SK-N-MC (cell line): Measurements from ENCODE around the gene CD6.

Experiments
- DNase-seq: peaks from one replicate; pipeline ENCODE4 v3.0.0-alpha.2; 2011; ENCODE audit warnings: low read depth, low spot score
- H3K27ac ChIP-seq: fragments of 200-600 bp; sonication (generic); 2 replicates; pipeline ENCODE4 v1.5.1; 2016; ENCODE audit warnings: mixed run types
- H3K36me3 ChIP-seq: fragments of 200-600 bp; sonication (generic); 2 replicates; pipeline ENCODE4 v1.6.1; 2017; ENCODE audit warnings: antibody characterized with exemption, low read length, mixed read lengths; ENCODE audit not compliant: insufficient read depth
- H3K4me3 ChIP-seq: fragments of 200-600 bp; sonication (generic); 2 replicates; pipeline ENCODE4 v1.5.1; 2016
- H3K9ac ChIP-seq: fragments of 200-600 bp; sonication (generic); 2 replicates; pipeline ENCODE4 v1.8.0; 2017; ENCODE audit warnings: mixed run types, mixed read lengths; ENCODE audit not compliant: insufficient read length
- H3K9me3 ChIP-seq: fragments of 200-600 bp; sonication (generic); 2 replicates; pipeline ENCODE4 v1.6.1; 2017; ENCODE audit warnings: low read depth, mild to moderate bottlenecking, antibody characterized with exemption, low read length, moderate library complexity, mixed read lengths
- EZH2 ChIP-seq: fragments of 200-600 bp; sonication (generic); IDR thresholded peaks from one replicate; pipeline ENCODE4 v1.6.1; 2017; ENCODE audit warnings: antibody characterized with exemption
- FOXP2 ChIP-seq: optimal IDR thresholded peaks from 2 replicates; pipeline ENCODE3; 2011; ENCODE audit warnings: mild to moderate bottlenecking, moderate library complexity; ENCODE audit not compliant: insufficient read depth; ENCODE audit errors: extremely low read length, control extremely low read depth
- POLR2AphosphoS5 ChIP-seq: IDR thresholded peaks from 2 replicates; pipeline ENCODE4 v1.6.1; 2012; ENCODE audit warnings: mild to moderate bottlenecking, low read depth, low read length, borderline replicate concordance

The CD6 gene

DNA sequence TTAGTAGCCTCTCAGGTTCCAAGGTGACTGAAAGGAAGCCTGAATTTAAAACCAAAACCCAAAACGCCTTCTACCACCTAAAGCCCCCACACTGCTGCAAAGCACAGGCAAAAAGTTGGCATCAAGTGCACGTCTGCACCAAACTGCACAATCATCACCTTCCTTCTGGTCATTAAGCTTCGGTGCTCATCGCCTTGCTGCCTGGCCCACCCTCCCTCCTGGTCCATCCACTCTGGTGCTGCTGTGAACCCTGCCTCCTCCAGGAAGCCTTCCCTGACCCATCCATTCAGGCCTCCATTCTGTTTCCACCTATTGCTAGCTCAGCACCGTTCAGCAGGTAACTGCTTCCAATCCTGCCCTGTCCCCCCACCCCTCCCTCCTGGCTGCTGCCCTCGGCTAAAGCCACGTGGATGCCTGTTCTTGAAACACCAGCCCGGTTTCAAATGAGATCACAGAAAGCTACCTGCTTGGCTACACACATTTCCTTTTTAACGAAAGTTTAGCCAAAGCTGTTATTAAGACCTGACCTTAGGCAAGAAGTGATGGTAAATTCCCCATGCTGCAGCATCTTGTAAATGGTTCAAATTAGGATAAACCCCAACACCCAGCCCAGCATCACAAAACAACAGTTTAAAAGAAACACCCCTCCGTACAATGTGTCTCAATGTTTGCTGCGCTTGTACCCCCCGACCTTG, 77.0 kb downstream of the CD6 start:
- H3K9ac ChIP-seq = no peak overlapping the region

DNA sequence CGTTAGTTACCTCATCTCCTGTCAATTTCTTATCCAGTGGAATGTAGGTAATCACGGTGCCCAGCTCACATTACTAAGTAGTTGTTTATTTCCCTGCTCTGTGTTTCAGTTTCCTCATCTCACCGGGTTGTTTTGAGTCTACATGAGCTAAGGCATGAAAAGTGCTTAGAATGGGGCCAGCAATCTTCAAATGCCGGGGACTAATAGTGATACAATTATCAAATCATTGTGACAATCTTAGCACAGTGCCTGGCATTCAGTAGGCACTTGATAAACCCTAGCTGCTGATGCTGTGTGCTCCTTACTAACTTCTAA, 77.5 kb downstream of the CD6 start:
- DNase-seq = no peak
- H3K36me3 ChIP-seq = no peaks in the 10 kb centered on the region
- H3K9ac ChIP-seq = no peak overlapping the region
- H3K9me3 ChIP-seq = no peaks in the 10 kb centered on the region
- TF ChIP-seq EZH2 (no peak), POLR2AphosphoS5 (no peak), FOXP2 (no peak)
- H3K27ac ChIP-seq = no peak overlapping the region
- no peak overlapping the region for H3K4me3 ChIP-seq

More for the DNA sequence above, 77.0 kb downstream of the CD6 start:
- Histone ChIP-seq H3K27ac (no peak overlapping the region), H3K4me3 (no peak overlapping the region), H3K9me3 (no peaks in the 10 kb centered on the region), H3K36me3 (no peaks in the 10 kb centered on the region)
- TF ChIP-seq POLR2AphosphoS5 = no peak
- no peak for TF ChIP-seq FOXP2
- TF ChIP-seq EZH2 = no peak
- no peak for DNase-seq

DNA sequence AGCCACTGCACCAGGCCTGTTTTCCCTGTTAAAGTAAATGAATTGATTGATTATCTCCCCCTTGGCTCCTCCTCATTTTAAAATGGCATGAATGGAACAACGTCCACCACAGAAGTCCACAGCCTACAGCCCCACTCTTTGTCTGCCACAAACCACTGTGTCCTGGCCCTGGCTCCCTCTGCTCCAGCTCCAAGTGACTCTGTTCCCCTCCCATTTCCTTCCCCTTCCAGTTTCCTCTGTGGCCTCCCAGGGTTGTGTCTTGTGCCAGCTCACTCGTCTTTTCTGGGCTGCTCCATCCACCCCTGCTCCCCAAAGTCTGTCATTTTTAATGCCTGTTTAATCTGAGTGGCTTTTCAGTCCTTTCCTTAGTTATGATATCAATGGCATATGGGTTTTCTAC, 78.4 kb downstream of the CD6 start:
- DNase-seq = no peak
- Histone ChIP-seq H3K4me3 (no peak overlapping the region), H3K9me3 (no peaks in the 10 kb centered on the region), H3K36me3 (no peaks in the 10 kb centered on the region), H3K9ac (no peak overlapping the region), H3K27ac (no peak overlapping the region)
- TF ChIP-seq POLR2AphosphoS5 = no peak
- TF ChIP-seq EZH2 = no peak
- no peak for TF ChIP-seq FOXP2

DNA sequence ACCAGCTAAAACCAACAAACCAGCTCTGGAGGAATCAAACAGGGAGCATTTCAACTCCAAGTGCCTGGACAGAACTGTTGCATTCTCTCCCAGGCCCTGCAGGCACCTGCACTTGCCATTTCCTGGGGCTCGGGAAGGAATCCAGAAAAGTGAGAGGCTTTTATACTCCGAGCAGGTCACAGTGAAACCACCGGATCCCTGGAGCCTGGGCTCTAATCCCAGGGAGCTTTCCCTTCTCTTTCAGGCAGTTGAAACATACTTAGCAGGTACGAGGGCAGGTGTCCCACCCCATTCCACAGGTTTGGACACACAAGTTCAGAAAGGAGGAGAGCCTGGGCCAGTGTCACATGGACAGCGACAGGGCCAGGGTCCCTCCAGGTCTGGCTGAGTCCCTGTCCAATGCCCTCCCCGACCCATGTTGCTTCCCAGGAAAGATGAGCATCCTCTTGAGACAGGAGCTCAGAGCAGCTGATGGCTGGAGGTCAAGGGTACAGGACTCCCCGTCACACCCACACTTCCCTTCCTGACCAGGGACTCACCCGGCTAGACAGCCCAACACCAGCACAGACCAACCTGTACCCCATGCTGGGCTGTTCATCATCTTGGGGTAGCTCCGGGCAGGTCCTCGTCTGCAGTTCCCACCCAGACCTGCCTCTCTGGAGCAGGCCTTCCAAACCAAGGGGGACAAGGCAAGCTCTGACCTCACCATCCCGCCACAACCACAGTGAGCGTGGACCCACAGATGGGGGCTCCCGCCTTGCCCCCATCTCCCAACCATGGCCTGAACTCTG, 80.9 kb downstream of the CD6 start:
- H3K4me3 ChIP-seq = no peak overlapping the region
- TF ChIP-seq EZH2 (no peak), POLR2AphosphoS5 (no peak), FOXP2 (no peak)
- H3K9me3 ChIP-seq = no peaks in the 10 kb centered on the region
- DNase-seq = no peak
- H3K27ac ChIP-seq = no peak overlapping the region
- no peak overlapping the region for H3K9ac ChIP-seq
- no peaks in the 10 kb centered on the region for H3K36me3 ChIP-seq

DNA sequence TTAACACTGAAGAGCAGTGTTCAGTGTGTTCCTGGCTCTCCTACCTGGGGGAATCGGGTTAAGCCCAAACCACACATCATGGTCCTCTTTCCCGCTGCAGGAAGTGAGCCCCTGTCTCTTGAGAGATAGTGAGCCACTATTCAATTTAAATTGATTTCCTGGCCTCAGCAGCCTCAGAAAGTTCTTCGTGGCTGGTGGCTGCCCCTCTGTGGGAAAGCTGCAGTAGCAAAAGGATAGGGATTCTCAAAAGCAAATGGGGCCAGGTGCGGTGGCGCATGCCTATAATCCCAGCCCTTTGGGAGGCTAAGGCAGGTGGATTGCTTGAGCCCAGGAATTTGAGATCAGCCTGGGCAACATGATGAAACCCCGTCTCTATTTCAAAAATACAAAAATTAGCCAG, 81.7 kb downstream of the CD6 start:
- no peak for DNase-seq
- Histone ChIP-seq H3K9ac (no peak overlapping the region), H3K36me3 (no peaks in the 10 kb centered on the region), H3K9me3 (no peaks in the 10 kb centered on the region), H3K27ac (no peak overlapping the region), H3K4me3 (no peak overlapping the region)
- no peak for TF ChIP-seq EZH2
- no peak for TF ChIP-seq FOXP2
- no peak for TF ChIP-seq POLR2AphosphoS5

DNA sequence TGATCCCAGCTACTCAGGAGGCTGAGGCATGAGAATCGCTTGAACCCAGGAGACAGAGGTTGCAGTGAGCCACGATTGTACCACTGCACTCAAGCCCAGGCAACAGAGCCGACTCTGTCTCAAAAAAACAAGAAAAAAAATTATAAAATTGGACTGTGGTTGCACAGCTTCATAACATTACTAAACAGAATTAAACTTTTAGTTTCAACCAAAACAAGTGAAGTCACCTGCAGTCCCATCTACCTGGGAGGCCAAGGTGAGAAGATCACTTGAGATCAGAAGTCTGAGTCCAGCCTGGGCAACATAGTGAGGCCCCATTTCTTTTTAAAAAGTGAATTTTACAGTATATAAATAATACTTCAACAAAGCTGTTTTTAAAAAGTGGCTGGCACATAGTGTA, 83.0 kb downstream of the CD6 start:
- H3K36me3 ChIP-seq = no peaks in the 10 kb centered on the region
- H3K9me3 ChIP-seq = no peaks in the 10 kb centered on the region
- TF ChIP-seq FOXP2 = no peak
- no peak for TF ChIP-seq POLR2AphosphoS5
- TF ChIP-seq EZH2 = no peak
- H3K27ac ChIP-seq = no peak overlapping the region
- no peak for DNase-seq
- no peak overlapping the region for H3K4me3 ChIP-seq
- H3K9ac ChIP-seq = no peak overlapping the region

DNA sequence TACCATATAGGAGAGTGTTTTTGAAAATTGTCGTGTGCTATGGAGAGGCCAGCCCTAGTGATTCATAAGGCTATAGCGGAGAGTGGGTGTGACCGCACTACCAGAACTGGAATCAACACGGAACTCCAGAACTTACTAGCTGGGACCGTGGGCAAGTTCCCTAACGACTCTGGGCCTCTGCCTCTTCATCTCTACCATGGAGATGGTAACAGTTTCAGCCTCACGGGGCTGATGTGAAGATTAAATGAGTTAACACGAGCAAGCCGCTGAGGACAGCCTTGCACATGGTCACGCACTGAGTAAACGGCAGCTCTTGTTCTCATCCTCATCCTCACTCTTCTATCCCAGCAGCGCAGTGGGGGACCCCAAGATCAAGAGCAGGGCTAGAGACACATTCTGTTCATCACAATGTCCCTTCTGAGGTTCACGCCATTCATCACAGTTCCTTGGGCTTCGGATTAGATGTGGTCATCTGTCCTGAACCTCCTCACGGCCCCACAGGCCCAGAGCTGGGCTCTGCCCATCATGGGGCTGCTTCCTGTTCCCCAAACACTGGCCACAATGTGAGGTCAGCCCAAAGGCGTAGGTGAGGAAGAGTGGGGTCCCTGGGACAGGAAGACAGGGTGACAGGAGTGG, 83.6 kb downstream of the CD6 start:
- DNase-seq = no peak
- no peaks in the 10 kb centered on the region for H3K9me3 ChIP-seq
- no peak overlapping the region for H3K27ac ChIP-seq
- TF ChIP-seq FOXP2 (no peak), POLR2AphosphoS5 (no peak), EZH2 (no peak)
- no peak overlapping the region for H3K4me3 ChIP-seq
- no peaks in the 10 kb centered on the region for H3K36me3 ChIP-seq
- no peak overlapping the region for H3K9ac ChIP-seq

DNA sequence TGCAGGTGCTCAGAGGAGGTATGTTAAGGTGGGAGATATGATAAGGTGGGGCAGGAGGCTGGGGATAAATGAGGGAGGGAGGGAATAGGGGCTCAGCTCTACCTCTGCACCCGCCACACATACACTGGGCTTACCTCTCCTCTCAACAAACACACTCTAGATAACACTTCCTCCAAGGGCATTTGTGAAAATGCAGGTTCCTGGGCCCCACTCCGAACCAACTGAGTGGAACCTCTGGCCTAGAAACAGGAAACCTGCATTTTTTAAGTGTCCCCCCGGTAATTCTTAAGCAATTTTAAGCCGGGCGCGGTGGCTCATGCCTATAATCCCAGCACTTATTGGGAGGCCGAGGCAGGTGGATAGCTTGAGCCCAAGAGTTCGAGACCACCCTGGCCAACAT, 84.3 kb downstream of the CD6 start:
- no peak overlapping the region for H3K4me3 ChIP-seq
- H3K9ac ChIP-seq = no peak overlapping the region
- no peaks in the 10 kb centered on the region for H3K36me3 ChIP-seq
- H3K9me3 ChIP-seq = no peaks in the 10 kb centered on the region
- no peak overlapping the region for H3K27ac ChIP-seq
- TF ChIP-seq POLR2AphosphoS5 = no peak
- DNase-seq = no peak
